ENCODE data around the gene SP100.
"Not testable (repeated sequence)": the region's sequence is repeated elsewhere in the genome, so short reads cannot be mapped to it uniquely, and the experiment has no call there.

Gene SP100

GRCh38 chr2:230416061-230416721, at the start of gene SP100:
Gene SP100 (plus strand): TSS chr2:230416201. CDS start chr2:230416297, 96 bp downstream.
- peak; percentile 73 for DNase-seq (ENCODE audit: low spot score)

- DNase-seq (ENCODE audit: low spot score): no peak
Measured at GRCh38 chr2:230382108-230382507, 33.9 kb upstream of the SP100 start.

- no peak for DNase-seq (ENCODE audit: low spot score)
Measured at GRCh38 chr2:230383453-230383852, 32.5 kb upstream of the SP100 start.

GRCh38 chr2:230384986-230385385, 31.0 kb upstream of the SP100 start:
- no peak for DNase-seq (ENCODE audit: low spot score)

GRCh38 chr2:230394301-230394700, 21.7 kb upstream of the SP100 start:
- no peak for DNase-seq (ENCODE audit: low spot score)

- DNase-seq (ENCODE audit: low spot score): not testable (repeated sequence)
Measured at GRCh38 chr2:230398698-230399097, 17.3 kb upstream of the SP100 start.

- no peak for DNase-seq (ENCODE audit: low spot score)
Measured at GRCh38 chr2:230400041-230400440, 16.0 kb upstream of the SP100 start.

- no peak for DNase-seq (ENCODE audit: low spot score)
Measured at GRCh38 chr2:230400454-230400853, 15.5 kb upstream of the SP100 start.

- not testable (repeated sequence) for DNase-seq (ENCODE audit: low spot score)
Measured at GRCh38 chr2:230401026-230401425, 15.0 kb upstream of the SP100 start.

GRCh38 chr2:230403746-230404145, 12.3 kb upstream of the SP100 start:
- no peak for DNase-seq (ENCODE audit: low spot score)

GRCh38 chr2:230405824-230406223, 10.2 kb upstream of the SP100 start:
- DNase-seq (ENCODE audit: low spot score): no peak

GRCh38 chr2:230408244-230408842, 7.7 kb upstream of the SP100 start:
- no peak for DNase-seq (ENCODE audit: low spot score)

- not testable (repeated sequence) for DNase-seq (ENCODE audit: low spot score)
Measured at GRCh38 chr2:230409316-230409715, 6.7 kb upstream of the SP100 start.

- no peak for DNase-seq (ENCODE audit: low spot score)
Measured at GRCh38 chr2:230410263-230410662, 5.7 kb upstream of the SP100 start.

GRCh38 chr2:230410861-230411569, 5.0 kb upstream of the SP100 start:
- no peak for DNase-seq (ENCODE audit: low spot score)

GRCh38 chr2:230411570-230412370, 4.2 kb upstream of the SP100 start:
- peak; percentile 34 for DNase-seq (ENCODE audit: low spot score)

GRCh38 chr2:230412371-230412711, 3.7 kb upstream of the SP100 start:
- DNase-seq (ENCODE audit: low spot score): no peak

- DNase-seq (ENCODE audit: low spot score): no peak
Measured at GRCh38 chr2:230412846-230413245, 3.2 kb upstream of the SP100 start.

- DNase-seq (ENCODE audit: low spot score): no peak
Measured at GRCh38 chr2:230413479-230413878, 2.5 kb upstream of the SP100 start.

- no peak for DNase-seq (ENCODE audit: low spot score)
Measured at GRCh38 chr2:230414302-230414701, 1.7 kb upstream of the SP100 start.

GRCh38 chr2:230417436-230417835, 1.4 kb downstream of the SP100 start:
- no peak for DNase-seq (ENCODE audit: low spot score)

- DNase-seq (ENCODE audit: low spot score): peak; percentile 58
Measured at GRCh38 chr2:230418341-230419016, 2.5 kb downstream of the SP100 start.
